GM18498 (cell line): ENCODE results near the gene CFL2.

Experiments used
- ATAC-seq: cut with Tn5 transposase; IDR thresholded peaks from one replicate; pipeline ENCODE4 v1.9.1; 2021; ENCODE audit warnings: mild to moderate bottlenecking, moderate library complexity; ENCODE audit not compliant: unreplicated experiment

The CFL2 gene

DNA sequence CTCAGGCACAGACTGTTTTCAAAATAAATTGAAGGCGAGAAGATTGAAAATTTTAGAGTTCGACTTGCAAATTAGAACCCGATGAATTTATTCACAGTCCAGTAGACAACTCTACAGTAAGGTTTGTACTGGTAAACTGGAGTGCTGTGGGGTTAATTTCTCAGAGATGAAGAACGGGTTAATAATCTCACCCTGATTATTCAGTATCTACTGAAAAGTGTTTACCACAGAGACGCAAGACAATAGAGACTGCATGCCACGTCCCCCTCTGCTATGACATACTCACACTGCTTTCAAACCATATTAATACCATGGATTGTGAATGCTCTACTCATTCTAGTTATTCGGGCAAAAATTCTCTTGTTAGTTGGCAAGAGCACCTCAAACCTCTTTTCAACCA is 36.1 kb downstream of the CFL2 start:
- ATAC-seq, result no peak

GRCh38 chr14:34676516-34677211 is 37.7 kb downstream of the CFL2 start:
- no peak for ATAC-seq

- no peak for ATAC-seq
These were observed 40.7 kb downstream of the CFL2 start for GRCh38 chr14:34673702-34674101.

DNA sequence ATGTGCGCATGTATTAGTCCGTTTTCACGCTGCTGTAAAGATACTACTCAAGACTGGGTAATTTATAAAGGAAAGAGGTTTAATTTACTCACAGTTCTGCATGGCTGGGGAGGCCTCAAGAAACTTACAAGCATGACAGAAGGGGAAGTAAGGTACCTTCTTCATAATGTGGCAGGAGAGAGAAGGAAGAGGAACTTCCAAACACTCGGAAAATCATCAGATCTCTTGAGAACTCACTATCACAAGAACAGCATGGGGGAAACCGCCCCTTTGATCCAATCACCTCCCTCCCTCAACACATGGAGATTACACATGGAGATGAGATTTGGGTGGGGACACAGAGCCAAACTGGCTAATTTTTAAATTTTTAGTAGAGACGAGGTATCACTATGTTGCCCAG is 42.7 kb downstream of the CFL2 start:
- no peak for ATAC-seq

DNA sequence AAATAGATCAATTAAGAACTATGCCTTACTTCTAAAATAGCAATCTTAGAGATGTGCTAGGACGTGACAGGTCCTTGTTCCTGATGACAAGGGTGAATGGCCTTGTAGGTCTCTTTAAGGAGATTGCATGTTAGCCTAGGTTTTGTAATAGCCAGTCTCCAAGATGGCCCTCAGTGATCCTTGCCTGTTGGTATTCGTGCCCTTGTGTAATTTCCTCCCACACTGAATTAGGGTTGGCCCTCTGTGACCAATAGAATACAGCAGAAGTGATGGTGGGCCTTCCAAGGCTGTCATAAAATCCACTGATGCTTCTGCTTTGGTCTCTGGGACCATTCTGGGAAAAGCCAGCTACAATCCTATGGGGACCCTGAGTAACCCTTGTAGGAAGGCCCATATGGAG is 46.3 kb downstream of the CFL2 start:
- ATAC-seq, result no peak

- ATAC-seq, result no peak
These were observed 47.4 kb downstream of the CFL2 start for GRCh38 chr14:34667007-34667406.

DNA sequence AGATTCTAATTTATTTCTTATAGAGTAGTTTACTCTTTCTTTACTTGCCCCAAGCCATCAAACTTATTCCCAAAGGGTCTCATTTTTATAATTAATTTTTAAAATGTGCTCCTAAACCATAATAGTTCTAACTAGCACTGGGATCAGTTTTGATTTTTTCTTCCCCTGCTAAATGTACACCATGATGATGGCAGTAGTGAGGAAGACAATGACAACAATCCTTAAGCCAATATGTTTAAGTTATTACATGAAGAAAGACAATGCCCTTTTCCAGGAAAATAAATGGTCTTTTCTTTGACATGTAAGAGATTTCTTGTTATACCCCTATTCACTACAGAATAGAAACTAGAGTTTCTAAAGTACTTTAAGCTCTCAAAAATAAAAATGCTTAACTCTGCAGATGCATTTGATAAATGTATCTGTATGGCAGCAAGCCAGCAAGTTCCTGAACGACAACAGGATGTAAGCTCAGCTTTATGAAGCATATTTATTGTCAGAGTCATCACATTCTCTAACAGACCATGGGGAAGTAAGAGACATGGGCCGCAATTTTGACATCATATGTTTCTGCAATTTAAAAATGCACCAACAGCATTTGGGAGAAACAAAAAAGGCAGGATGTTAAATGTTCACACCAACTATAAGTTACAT is 48.5 kb downstream of the CFL2 start:
- ATAC-seq, result no peak

GRCh38 chr14:34662561-34663088 is 51.8 kb downstream of the CFL2 start:
- no peak for ATAC-seq

- ATAC-seq, result no peak
These were observed 53.6 kb downstream of the CFL2 start for GRCh38 chr14:34660796-34661195.
